Right ventricle myocardium inferior (tissue), 1 donor: ENCODE measurements around the gene BPIFB4. TPM values are rescaled to one million over a fixed set of nuclear protein-coding genes. Genes with fewer than 3 reads are reported as not detected.
"Not testable (repeated sequence)": the region's sequence is repeated elsewhere in the genome, so short reads cannot be mapped to it uniquely, and the experiment has no call there.

Experiments
- ATAC-seq: fragments of 200-7000 bp; cut with Tn5 transposase; one replicate; pipeline ENCODE4 v1.9.1; 2020; ENCODE audit warnings: mild to moderate bottlenecking, moderate library complexity
- DNase-seq: peaks from one replicate; pipeline ENCODE4 v3.0.0; 2021; ENCODE audit errors: missing footprints
- intact Hi-C: fragments of 100-400 bp; cut with DNase I; formaldehyde crosslinking; loops from one replicate; pipeline ENCODE4 v1.11.0; 2022
- long read RNA-seq: library from polyadenylated mRNA; unstranded; transcript quantifications from one replicate; pipeline ENCODE4 v2.0.0, GENCODE V29; 2021
- total RNA-seq: library from RNA; stranded (reverse); fragmentation: NEBNext Ultra II Directional; extraction: Animal tissue kit (Norgen Biotek cat#: 25700); gene quantifications from one replicate; pipeline ENCODE4 v1.2.1, GENCODE V29; 2021
- donor health status: DM: no; HTN: yes; CAD: no; lungs with severe emphysema.

Gene BPIFB4
- total RNA-seq, result not detected
- long read RNA-seq, result 0 reads

DNA sequence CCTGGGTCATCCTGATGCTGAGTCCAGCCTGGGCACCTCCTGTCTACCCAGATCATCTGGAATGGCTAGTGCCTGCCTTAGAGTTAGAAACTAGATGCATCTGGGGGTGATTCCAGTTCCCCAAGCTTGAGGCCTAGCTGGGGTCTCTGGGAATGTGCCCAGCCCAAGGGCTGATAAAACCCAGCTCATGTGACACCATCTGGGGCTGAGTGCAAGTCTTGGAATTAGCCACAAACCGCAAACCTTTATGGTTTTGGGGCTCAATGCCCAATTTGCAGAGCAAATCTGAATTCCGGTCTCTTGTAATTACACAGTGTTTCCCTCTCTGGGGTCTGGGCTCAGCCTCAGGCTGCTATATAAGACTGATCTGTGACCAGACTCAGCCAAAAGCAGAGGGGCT lies at the start of gene BPIFB4:
Gene BPIFB4, plus strand, starts transcription at position 385 of the 400 bp plus-strand sequence. CDS start 1,884 bp downstream, outside the sequence.
- DNase-seq (no peak), ATAC-seq (no peak)
- intact Hi-C loops, result no loop called here

DNA sequence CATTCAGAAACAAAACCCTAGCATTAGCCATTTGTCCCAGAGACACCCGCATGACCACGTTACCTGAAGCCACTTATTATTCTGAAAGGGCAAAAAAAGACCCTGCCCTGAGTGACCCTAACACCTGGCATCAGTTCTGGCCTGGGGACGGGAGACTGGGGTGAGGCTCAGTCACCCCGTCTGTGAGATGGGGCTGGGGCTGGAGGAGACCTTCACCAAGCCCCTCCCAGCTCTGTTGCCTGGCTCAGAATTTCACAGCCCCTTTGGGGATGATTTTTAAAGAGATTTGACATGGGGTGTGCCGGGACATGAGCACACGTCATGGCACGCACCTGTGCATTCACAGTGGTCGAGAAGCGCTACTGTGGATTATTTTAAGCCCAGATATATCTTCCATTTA lies 49.4 kb upstream of the BPIFB4 start:
- DNase-seq, result no peak
- no peak for ATAC-seq
- intact Hi-C loops, result no loop called here

DNA sequence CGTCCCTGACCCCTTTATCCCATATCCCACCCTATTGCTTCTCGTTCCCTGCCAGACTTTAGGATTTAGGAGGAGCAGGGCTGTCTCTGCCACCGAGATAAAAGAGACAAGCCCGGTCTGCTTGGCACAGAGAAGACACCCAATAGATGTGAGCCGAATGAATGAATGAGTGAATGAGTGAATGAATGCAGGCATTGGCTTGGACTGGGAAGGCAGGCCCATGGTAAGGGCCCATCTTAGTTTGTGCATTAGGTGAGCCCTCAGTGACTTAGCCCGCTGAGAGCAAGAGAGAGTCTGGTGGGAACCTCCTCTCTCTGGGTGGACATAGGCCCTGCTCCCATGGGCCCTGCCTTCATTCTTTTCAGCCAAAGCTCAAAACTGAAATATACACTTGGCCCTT lies 48.9 kb upstream of the BPIFB4 start:
- intact Hi-C loops, result no loop called here
- ATAC-seq (no peak), DNase-seq (no peak)

DNA sequence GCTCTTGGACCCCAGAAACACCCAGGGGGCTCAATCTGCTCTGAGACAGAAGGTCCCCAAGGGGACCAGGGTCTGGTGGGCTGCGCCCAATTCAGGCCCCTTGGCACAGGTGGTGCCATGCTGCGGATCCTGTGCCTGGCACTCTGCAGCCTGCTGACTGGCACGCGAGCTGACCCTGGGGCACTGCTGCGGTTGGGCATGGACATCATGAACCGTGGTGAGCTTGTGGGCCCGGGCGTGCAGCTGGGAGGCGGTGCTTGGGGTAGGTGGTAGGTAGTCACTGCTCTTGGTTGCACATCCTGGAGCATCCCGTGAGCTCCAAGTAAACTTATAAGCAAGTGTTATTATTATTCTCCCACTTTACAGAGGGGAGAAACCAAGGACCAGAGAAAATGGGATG lies 47.9 kb upstream of the BPIFB4 start, which contains the start of gene BPIFB6:
Gene BPIFB6, plus strand, starts transcription at position 118 of the 400 bp plus-strand sequence. Its CDS starts 0 bp downstream, at position 118.
- no peak for DNase-seq
- intact Hi-C loops, result no loop called here
- no peak for ATAC-seq

DNA sequence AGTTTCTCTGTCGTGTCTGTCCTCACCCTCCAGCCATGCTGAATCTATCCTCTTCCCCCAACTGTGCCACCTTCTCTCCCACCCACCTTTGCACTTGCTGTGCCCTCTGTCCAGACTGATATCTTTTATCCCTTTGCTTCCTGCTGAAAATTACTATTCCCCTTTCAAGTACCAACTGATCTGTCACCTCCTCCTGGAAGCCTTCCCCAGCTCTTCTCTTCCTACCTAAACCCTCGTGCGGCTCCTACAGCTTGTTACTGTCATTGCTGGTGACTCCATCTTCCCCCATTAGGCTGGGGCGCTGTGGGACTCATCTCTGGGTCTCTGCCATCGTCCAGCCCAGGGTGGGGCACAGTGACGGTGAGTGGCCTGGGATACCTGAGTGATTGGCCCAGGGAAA lies 46.9 kb upstream of the BPIFB4 start:
- intact Hi-C loops, result no loop called here
- no peak for DNase-seq
- ATAC-seq, result no peak

DNA sequence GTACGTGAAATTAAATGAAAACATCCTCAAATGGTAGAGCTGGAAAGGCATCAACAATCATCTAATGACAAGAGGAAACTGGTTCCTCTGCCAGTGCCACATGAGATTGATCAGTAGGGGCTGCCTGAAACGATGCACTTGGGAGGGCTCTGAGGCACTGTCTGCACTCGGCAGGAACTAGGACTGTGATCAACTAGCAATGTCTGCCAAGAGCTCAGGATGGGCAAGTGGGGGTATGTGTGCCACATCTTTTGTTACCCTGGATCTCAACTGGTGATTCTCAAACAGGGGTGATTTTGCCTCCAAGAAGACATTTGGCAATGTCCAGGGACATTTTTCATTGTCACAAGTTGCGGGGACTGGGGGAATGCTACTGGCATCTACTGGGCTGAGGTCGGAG lies 46.1 kb upstream of the BPIFB4 start:
- no peak for DNase-seq
- no peak for ATAC-seq
- intact Hi-C loops, result no loop called here

DNA sequence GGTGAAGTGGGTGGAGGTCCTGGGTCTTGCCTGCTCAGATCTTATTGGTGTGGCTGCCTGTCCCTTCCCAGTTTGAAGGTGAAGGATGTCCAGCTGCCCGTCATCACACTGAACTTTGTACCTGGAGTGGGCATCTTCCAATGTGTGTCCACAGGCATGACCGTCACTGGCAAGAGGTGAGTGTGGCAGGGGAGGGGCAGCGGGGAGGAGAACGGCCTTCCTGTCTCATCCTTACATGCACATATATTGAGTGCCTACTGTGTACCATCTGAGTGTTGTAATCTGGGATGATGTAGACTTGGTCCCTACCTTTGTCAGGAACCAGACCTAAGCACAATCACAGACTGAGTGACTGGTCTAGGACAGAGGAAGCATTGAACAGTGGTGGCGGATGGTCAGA lies 45.3 kb upstream of the BPIFB4 start:
- intact Hi-C loops, result no loop called here
- no peak for DNase-seq

DNA sequence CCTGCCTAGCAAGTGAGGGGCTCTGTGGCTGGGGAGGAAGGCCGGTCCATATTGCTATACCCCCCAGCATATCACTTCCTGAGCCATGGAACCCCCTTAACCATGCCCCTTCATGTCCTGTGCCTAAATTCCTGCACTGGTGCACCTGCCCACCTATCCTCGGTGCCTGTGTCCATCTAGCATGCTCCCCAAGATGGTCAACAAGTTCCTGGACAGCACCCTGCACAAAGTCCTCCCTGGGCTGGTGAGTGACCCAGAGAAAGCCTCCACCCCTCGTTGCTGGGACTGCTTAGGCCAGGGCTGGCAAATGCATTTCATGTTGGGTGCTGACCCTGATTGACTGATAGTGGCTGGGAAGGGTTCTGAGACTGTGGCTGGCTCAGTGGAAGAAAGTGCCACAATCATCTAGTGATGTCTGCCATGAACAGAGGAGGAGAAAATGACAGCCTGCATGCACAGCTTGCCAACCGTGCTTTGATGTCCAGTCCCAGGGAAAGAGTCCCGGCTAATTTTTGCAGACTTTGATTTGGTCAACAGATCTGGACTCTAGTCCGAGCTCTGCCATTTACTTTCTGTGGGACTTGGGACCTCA lies 44.4 kb upstream of the BPIFB4 start:
- intact Hi-C loops, result no loop called here
- ATAC-seq, result no peak
- no peak for DNase-seq

More for the DNA sequence above, 45.3 kb upstream of the BPIFB4 start:
- no peak for ATAC-seq

DNA sequence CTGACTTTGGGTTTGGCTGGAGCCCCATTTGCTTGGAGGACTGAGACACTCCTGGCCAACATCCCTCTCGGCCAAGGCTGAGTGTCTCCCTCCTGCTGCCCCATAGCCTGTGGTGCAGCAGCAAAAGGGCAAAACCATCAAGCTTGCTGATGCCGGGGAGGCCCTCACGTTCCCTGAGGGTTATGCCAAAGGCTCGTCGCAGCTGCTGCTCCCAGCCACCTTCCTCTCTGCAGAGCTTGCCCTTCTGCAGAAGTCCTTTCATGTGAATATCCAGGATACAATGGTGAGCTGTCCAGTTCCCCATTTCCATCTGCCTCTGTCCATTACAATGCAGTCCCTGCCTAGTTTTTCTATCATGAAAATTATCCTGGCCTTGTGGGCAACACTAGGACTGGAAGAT lies 42.0 kb upstream of the BPIFB4 start:
- intact Hi-C loops, result no loop called here
- ATAC-seq (no peak), DNase-seq (no peak)

DNA sequence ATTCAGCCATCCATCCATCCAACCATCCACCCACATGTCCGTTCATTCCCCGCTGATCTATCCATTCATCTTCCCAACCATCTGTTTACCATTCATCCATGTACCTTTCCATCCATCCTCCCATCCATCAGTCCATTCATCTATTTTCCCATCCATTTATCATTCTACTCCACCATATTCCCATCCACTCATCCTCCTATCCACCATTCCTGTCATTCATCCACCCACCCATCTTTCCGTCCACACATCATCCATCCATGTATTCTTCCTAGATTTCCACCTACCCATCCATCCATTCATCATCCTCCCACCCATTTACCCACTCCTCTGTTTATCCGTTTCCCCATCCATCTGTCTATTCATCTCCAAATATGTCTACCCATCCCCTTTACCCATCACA lies 41.2 kb upstream of the BPIFB4 start:
- DNase-seq, result no peak

DNA sequence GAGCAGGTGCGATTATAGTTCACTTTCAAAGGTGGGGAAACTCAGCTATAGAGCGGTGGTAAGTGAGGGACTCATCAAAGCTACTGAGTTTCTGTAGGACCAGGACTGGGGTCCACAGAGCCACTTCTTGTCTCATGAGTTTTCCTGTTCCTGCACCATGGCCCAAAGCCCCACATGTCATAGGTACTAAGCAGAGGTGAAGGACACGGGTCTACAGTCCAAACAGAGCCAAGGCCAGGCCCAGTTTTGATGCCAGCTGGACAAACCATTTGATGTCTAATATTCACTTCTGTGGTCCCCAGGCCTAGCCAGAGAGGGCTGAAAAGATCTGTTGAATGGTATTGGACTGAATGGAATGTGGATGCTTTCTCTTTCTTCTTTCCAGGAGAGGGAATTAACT lies 37.0 kb upstream of the BPIFB4 start:
- intact Hi-C loops, result no loop called here
- no peak for DNase-seq
- no peak for ATAC-seq

More for the DNA sequence above, 41.2 kb upstream of the BPIFB4 start:
- no peak for ATAC-seq
- intact Hi-C loops, result no loop called here

DNA sequence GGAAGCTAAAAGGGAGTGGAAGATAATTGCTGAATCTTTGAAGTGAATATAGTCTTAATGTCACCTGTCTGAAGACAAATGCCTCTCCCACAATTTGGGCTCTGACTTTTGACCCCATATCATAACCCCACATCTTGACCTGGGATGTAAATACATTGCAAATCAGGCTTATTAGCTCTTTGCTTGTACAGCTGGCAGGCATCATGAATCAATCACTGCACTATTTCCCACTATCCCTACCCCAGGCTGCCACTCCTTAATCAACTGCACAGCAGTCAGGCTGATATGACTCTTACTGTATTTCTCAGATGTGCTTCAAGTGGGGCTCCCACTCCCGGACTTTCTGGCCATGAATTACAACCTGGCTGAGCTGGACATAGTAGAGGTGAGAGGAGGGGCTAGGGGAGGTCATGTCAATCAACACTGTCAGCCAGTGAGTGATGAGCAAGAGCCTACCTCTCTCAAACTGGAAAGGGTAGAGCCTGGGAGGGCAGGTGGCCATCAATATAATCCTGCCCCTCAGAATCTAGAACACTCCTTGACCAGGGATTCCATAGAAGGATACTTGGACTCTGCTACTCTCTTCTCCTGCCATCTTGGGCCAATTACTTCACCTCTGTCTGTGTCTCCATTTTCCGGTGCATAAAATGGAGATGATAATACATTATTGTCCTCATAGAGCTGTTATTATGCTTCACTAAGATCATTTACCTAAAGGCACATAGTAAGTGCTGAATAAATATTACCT lies 36.3 kb upstream of the BPIFB4 start:
- intact Hi-C loops, result no loop called here
- no peak for ATAC-seq
- no peak for DNase-seq

DNA sequence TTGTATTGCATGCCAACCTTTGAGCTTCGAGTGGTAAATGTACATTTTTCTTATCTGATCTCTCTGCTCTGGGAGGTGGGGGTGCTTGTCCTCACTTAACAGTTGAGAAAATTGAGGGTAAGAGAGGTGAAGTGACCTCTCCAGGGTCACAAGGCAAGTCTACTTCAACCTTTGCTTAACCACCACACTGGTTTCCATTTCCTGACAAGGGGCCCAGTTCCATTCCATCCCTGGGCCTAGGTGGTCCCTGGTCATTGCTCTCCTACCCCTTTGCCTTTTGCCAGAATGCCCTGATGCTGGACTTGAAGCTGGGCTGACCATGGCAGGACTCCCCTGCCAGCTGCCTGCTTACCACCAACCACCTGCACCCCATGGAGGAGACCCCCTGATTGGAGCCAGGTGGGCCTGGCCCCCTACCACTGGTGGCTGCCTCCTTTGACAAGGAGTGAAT lies 35.7 kb upstream of the BPIFB4 start:
- intact Hi-C loops, result no loop called here
- no peak for ATAC-seq
- no peak for DNase-seq

DNA sequence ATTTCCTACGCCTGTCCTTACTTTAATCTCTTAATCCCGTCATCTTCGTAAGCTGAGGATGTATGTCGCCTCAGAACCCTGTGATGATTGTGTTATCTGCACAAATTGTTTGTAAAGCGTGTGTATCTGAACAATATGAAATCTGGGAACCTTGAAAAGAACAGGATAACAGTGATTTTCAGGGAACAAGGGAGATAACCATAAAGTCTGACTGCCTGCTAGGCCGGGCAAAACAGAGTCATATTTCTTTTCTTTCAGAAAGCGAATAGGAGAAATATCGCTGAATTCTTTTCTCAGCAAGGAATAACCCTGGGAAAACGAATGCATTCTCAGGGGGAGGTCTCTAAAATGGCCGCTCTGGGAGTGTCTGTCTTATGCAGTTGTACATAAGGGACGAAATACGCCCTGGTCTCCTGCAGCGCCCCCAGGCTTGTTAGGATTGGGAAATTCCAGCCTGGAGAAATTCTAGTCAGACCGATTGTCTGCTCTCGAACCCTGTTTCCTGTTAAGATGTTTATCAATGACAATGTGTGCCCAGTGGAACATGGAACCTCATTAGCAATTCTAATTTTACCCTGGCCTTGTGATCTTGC lies 34.2 kb upstream of the BPIFB4 start:
- ATAC-seq, DNase-seq, intact Hi-C loops: not testable (repeated sequence)

DNA sequence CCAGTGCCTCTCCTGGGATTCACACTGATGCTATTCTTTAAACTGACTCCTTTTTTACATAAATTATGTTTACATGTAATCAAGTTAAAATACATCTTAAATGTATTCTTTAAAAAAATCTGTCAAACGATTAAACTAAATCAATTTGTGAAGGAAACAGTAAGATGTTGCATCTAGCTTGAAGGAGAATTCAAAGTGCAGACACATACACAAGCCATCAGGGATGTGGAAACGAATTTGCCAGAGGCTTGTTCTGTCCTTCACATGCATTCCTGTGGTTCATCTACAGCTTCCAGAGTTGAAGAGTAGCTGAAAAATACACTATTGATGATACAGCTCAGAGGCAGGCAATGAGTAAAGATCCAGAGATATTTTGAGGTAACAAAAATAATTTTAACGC lies 33.0 kb upstream of the BPIFB4 start:
- ATAC-seq, result no peak
- intact Hi-C loops, result no loop called here
- DNase-seq, result no peak

DNA sequence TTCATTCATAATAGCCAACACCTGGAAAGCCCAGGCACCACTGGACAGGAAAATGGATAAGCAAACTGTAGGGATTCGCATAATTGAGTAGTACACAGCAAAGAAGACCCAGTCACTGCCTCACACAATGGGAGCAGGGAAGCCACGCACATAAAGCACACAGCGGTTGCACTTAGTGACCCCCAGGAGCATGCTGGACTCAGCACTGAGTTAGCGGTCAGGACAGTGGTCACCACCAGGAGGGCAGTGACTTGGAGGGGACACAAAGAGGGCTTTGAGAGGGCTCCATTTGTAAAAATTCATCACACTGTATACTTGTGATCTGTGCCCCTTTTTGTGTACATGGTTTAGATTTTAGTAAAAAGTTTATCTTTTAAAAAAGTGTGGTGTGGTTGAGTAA lies 28.1 kb upstream of the BPIFB4 start:
- DNase-seq, result no peak
- no peak for ATAC-seq
- intact Hi-C loops, result no loop called here

DNA sequence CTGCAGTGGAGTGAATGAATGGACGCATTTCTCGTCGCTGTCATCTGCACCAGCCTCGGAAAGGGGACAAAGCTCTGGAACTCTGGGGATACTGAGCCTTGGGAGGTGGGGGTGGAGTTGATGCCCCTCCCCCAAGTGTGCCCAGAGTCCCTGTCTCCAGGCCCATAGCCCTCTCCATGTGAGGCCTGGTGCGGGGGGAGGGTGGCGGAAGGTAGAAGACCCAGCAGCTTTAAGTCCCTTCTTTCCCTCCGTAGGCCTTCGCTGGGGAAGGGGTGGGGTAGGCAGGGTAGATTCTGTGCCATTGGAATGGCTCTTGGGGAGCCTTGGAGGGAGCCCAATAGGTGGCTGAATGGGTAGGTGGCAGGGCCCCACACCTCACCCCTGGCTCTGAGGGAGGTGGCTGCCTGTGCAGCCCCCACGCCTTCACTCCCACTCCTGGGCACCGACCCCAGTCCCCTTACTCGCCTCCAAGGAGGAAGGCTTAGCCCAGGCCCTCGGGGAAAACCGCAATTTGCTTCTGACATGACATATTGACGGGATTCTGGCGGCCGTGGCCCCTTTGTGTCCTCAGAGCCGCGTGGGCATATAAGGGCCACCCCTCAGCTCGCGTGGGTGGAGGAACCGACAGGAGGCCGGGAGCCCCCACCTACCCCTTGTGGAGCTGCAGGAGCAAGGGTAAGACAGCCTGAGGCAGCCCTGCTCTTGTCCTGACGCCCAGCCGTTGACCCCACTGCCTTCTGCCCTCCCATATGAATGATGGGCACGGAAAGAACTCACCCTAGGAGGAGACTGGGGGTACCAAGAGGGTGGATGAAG lies 25.9 kb upstream of the BPIFB4 start, which contains the start of gene BPIFB3:
Gene BPIFB3, plus strand, starts transcription at position 613 of the 816 bp plus-strand sequence. CDS start 1,533 bp downstream, outside the sequence.
- DNase-seq (no peak), ATAC-seq (no peak)
- intact Hi-C loops, result no loop called here

DNA sequence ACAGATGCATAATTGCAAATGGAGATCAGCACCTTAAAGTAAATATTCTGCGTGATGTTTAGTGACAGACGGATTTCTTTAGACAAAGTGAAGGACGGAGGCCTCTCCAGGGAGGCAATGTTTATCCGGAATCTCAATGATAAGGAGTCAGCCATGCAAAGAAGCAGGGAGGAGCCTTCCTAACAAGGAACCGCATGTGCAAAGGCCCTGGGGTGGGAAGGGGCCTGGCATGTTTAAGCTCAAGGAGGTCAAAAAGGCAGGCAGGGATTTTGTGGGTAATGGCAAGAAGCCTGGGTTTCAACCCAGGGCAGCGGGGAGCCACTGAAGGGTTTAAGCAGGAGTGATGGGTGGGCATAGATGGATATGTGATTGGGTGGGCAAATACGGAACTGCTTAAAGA lies 25.1 kb upstream of the BPIFB4 start:
- intact Hi-C loops, result no loop called here
- ATAC-seq (no peak), DNase-seq (no peak)

DNA sequence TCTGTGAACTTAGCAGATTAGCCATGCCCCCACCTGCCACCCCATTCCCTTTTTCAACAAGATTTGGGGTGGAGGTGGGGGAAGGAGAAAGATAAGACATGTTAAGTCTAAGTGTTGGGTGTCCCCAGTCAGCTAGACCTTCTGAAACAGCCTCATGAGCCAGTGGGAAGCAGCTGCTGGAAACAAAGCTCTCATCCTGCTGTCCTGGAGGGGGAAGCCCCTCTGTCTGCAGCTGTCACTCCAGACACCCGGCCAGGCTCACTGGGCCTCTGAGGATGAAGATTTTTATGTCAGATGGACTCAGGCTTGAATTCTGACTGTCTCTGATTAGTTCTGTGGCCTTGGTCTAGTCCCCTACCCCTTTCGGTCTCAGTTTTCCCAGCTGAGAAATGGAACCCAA lies 24.7 kb upstream of the BPIFB4 start:
- DNase-seq (no peak), ATAC-seq (no peak)
- intact Hi-C loops, result no loop called here
